Measurements from ENCODE around the gene VIT.

GRCh38 chr2:36680012-36680411, 16.5 kb upstream of the VIT start:
- TF ChIP-seq POLR2AphosphoS5 (IDR thresholded peaks at IDR 0.05) (no peak), EP300 (IDR thresholded peaks at IDR 0.05) (no peak), CTCF (IDR thresholded peaks at IDR 0.05) (no peak), POLR2A (IDR thresholded peaks at IDR 0.05; ENCODE audit: low read depth) (no peak)

Measured in esophagus muscularis mucosa (tissue), 4 donors.